ENCODE data around the gene CDK5R2. TPM values are rescaled to one million over a fixed set of nuclear protein-coding genes. Genes with fewer than 3 reads are reported as not detected.
A peak's percentile ranks its signal among the peaks of the same experiment; 100 is the strongest.

The CDK5R2 gene
- total RNA-seq, 3 donors from 2014 or later, result 0.38 to 1.4 (median 0.39) TPM

DNA sequence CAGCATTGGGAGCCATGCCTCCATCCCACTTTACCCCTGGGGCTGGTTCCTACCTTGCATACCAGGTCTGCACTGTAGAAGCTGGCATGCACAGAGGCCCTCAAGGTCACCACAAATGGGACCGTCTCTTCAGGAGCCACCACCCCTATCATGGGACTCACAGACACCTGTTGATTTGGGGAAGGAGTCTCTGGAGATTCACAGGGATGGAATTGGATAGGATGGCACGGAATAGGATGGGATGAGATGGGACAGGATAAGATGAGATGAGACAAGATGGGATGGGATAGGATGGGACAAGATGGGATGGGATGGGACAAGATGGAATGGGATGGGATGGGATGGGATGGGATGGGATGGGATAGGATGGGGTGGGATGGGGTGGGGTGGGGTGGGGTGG, 49.8 kb downstream of the CDK5R2 start:
- H3K4me1 ChIP-seq (ENCODE audit: low read depth), result no peaks in the 10 kb centered on the region
- no peak for ATAC-seq
- H3K4me3 ChIP-seq, result no peak overlapping the region
- TF ChIP-seq, protein P1, sequence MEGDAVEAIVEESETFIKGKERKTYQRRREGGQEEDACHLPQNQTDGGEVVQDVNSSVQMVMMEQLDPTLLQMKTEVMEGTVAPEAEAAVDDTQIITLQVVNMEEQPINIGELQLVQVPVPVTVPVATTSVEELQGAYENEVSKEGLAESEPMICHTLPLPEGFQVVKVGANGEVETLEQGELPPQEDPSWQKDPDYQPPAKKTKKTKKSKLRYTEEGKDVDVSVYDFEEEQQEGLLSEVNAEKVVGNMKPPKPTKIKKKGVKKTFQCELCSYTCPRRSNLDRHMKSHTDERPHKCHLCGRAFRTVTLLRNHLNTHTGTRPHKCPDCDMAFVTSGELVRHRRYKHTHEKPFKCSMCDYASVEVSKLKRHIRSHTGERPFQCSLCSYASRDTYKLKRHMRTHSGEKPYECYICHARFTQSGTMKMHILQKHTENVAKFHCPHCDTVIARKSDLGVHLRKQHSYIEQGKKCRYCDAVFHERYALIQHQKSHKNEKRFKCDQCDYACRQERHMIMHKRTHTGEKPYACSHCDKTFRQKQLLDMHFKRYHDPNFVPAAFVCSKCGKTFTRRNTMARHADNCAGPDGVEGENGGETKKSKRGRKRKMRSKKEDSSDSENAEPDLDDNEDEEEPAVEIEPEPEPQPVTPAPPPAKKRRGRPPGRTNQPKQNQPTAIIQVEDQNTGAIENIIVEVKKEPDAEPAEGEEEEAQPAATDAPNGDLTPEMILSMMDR (IDR thresholded peaks at IDR 0.05), result no peak
- no peak for DNase-seq
- H3K36me3 ChIP-seq (ENCODE audit: low read depth), result no peaks in the 10 kb centered on the region
- intact Hi-C loops (cut with DNase I, micrococcal nuclease), result no loop called here
- H3K9me3 ChIP-seq, result no peaks in the 10 kb centered on the region

DNA sequence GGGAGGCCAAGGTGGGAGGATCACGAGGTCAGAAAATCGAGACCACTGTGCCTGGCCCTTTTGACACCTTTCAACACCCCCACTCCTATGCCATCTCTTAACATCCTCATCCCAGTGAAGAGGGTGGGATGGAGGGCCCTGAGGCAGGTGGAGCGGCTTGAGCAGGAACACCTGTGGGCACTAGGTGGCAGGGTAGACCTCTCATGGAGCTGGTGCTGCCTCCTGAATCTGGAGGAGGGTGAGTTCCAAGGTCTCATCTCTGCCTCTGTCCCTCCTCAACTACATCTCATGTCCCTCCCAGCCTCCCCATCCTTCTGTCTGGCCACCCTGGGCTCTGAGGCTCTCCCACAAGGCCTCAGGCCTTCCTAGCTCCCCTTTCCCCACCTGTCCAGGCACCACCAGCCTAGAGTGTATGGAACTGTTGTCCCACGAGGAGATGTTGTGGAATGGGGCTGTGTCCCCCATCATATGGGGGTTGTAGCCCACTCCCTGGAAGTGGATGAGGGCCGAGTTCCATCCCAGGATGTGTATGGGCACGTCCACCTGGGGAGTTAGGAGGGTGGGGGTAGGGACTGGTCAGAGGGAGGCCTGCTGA, 50.8 kb downstream of the CDK5R2 start:
- Histone ChIP-seq H3K4me1 (ENCODE audit: low read depth) (no peaks in the 10 kb centered on the region), H3K36me3 (ENCODE audit: low read depth) (no peaks in the 10 kb centered on the region), H3K9me3 (no peaks in the 10 kb centered on the region), H3K4me3 (no peak overlapping the region)
- peak; percentile 86 for ATAC-seq
- intact Hi-C loops (cut with DNase I, micrococcal nuclease), result no loop called here
- peak; percentile 38 to 57 (median 56) for DNase-seq
- TF ChIP-seq, protein P1 (IDR thresholded peaks at IDR 0.05), result peak; percentile 21

DNA sequence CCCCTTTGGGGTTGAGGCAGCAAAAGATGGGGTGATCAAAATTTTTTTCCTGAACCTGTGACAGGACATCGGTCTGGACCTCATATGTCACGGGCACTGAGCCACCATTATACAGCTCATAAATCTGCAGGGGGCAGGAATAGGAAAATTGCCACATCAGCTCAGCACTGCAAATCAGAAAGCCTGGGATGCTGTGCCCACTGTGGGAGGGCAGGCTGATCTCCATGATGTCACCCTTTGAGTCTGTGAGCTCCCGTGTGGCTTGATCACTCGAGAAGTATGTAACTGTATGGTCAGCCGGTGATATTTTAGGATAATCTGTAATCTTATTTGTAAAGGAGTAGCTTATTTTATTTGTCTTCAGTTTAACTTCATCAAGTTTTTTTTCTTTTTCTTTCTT, 51.4 kb downstream of the CDK5R2 start:
- TF ChIP-seq, protein P1 (IDR thresholded peaks at IDR 0.05), result no peak
- Histone ChIP-seq H3K9me3 (no peaks in the 10 kb centered on the region), H3K36me3 (ENCODE audit: low read depth) (no peaks in the 10 kb centered on the region), H3K4me3 (no peak overlapping the region), H3K4me1 (ENCODE audit: low read depth) (no peaks in the 10 kb centered on the region)
- intact Hi-C loops (cut with DNase I, micrococcal nuclease), result no loop called here
- ATAC-seq (no peak), DNase-seq (no peak)

Small RNA genes within 50 kb of the gene (microRNA-seq; reads per million reads assigned to microRNA genes)
- 60,583 reads per million, percentile 99 among the genes with 10 or more reads in this experiment for gene MIR375

Other genes with a start within 250 kb of the CDK5R2 start
- gene TTLL4, start 248.8 kb upstream of the CDK5R2 start, total RNA-seq, result 10 to 100 TPM; 21.0 to 30.1 (median 23.8) TPM
- 10 to 100 TPM; 31.0 to 70.0 (median 37.7) TPM for gene CYP27A1, start 177.5 kb upstream of the CDK5R2 start, total RNA-seq
- not detected for gene PRKAG3, start 127.9 kb upstream of the CDK5R2 start, total RNA-seq
- 1 to 10 TPM in 1 of 3 donors, under 1 TPM in 2; 0.39 to 5.7 (median 0.41) TPM for gene WNT6, start 99.9 kb upstream of the CDK5R2 start, total RNA-seq
- gene WNT10A, start 78.8 kb upstream of the CDK5R2 start, total RNA-seq, result 1 to 10 TPM in 1 of 3 donors, under 1 TPM in 2; 0.17 to 1.1 (median 0.22) TPM
- 1 to 10 TPM in 2 of 3 donors, under 1 TPM in 1; 0.63 to 2.7 (median 1.8) TPM for gene FEV, start 25.5 kb downstream of the CDK5R2 start, total RNA-seq
- gene CRYBA2, start 33.8 kb downstream of the CDK5R2 start, total RNA-seq, result 1 to 10 TPM; 1.2 to 6.1 (median 5.0) TPM
- under 1 TPM; 0.09 to 0.46 (median 0.27) TPM for gene CFAP65, start 81.8 kb downstream of the CDK5R2 start, total RNA-seq
- 10 to 100 TPM; 31.0 to 91.2 (median 57.6) TPM for gene IHH, start 101.3 kb downstream of the CDK5R2 start, total RNA-seq
- 10 to 100 TPM; 31.9 to 63.6 (median 41.7) TPM for gene NHEJ1, start 201.1 kb downstream of the CDK5R2 start, total RNA-seq
- 10 to 100 TPM in 1 of 3 donors, 1 to 10 TPM in 2; 5.8 to 13.6 (median 7.6) TPM for gene SLC23A3, start 210.4 kb downstream of the CDK5R2 start, total RNA-seq
- gene CNPPD1, start 217.3 kb downstream of the CDK5R2 start, total RNA-seq, result 100 to 1,000 TPM in 2 of 3 donors, 10 to 100 TPM in 1; 90.4 to 138 (median 110) TPM
- 100 to 1,000 TPM; 110 to 159 (median 110) TPM for gene RETREG2, start 218.6 kb downstream of the CDK5R2 start, total RNA-seq
- gene ZFAND2B, start 247.1 kb downstream of the CDK5R2 start, total RNA-seq, result 10 to 100 TPM; 59.6 to 88.5 (median 66.0) TPM

Data from mucosa of descending colon (tissue), 3 donors.